Fibroblast of lung (primary cell): Measurements from ENCODE around the gene CRIP2. TPM values are rescaled to one million over a fixed set of nuclear protein-coding genes. Genes with fewer than 3 reads are reported as not detected.

Experiments
- DNase-seq, 2 donors: peaks; one replicate each; pipeline versions ENCODE4 v3.0.0 to v3.0.0-alpha.2; 2010; ENCODE audit warnings: low read depth in 2 of 2
- H2AFZ ChIP-seq: 2 replicates; pipeline ENCODE4 v1.5.1; 2012; ENCODE audit warnings: low read length, control low read depth, inconsistent platforms
- H3K27ac ChIP-seq: 2 replicates; pipeline ENCODE4 v1.5.1; 2011; ENCODE audit warnings: low read length, control low read depth; ENCODE audit not compliant: insufficient read depth
- H3K27me3 ChIP-seq: 2 replicates; pipeline ENCODE4 v1.5.1; 2011; ENCODE audit warnings: mild to moderate bottlenecking, low read length; ENCODE audit not compliant: control insufficient read depth, insufficient read depth
- H3K36me3 ChIP-seq: 2 replicates; pipeline ENCODE4 v1.5.1; 2011; ENCODE audit warnings: low read length; ENCODE audit not compliant: control insufficient read depth, insufficient read depth
- H3K4me1 ChIP-seq: 2 replicates; pipeline ENCODE4 v1.5.1; 2011; ENCODE audit warnings: low read length; ENCODE audit not compliant: control insufficient read depth, insufficient read depth; ENCODE audit errors: extremely low read depth
- H3K4me2 ChIP-seq: 2 replicates; pipeline ENCODE4 v1.5.1; 2011; ENCODE audit warnings: low read length, control low read depth; ENCODE audit not compliant: insufficient read depth; ENCODE audit errors: extremely low read depth
- H3K4me3 ChIP-seq, 4 experiments: fragments of 200-600 bp in 1 of 4; sonication (generic) in 1 of 4; replicated peaks in 1 of 4; 2 replicates each; pipeline ENCODE4 v1.5.1; 2011 to 2016; ENCODE audit warnings: low read length in 4 of 4, low read depth in 3 of 4, mild to moderate bottlenecking in 3 of 4, control low read depth in 2 of 4, inconsistent platforms in 1 of 4, mixed read lengths in 1 of 4; ENCODE audit not compliant: insufficient read depth in 1 of 4; ENCODE audit errors: control extremely low read depth in 1 of 4
- H3K79me2 ChIP-seq: 2 replicates; pipeline ENCODE4 v1.5.1; 2012; ENCODE audit warnings: mild to moderate bottlenecking, low read length, inconsistent platforms; ENCODE audit not compliant: control insufficient read depth, insufficient read depth
- H3K9ac ChIP-seq: 2 replicates; pipeline ENCODE4 v1.5.1; 2011; ENCODE audit warnings: mild to moderate bottlenecking, low read length, control low read depth; ENCODE audit not compliant: insufficient read depth
- H3K9me3 ChIP-seq: 2 replicates; pipeline ENCODE4 v1.5.1; 2012; ENCODE audit warnings: low read depth, low read length; ENCODE audit not compliant: control insufficient read depth, insufficient read depth
- H4K20me1 ChIP-seq: 2 replicates; pipeline ENCODE4 v1.5.1; 2011; ENCODE audit warnings: low read length; ENCODE audit not compliant: control insufficient read depth, insufficient read depth; ENCODE audit errors: extremely low read depth
- EZH2 ChIP-seq: IDR thresholded peaks from 2 replicates; pipeline ENCODE4 v1.5.1; 2012; ENCODE audit warnings: low read length, control low read depth, mild to moderate bottlenecking; ENCODE audit errors: missing control alignments
- polyA plus RNA-seq, 2 donors: library from polyadenylated mRNA; depleted of rRNA in 1 of 2; stranded (reverse) in 1 of 2; unstranded in 1 of 2; fragments of >200 nt; gene quantifications; 2 replicates each; pipeline ENCODE4 v1.2.1, GENCODE V29; 2011 to 2012; ENCODE audit warnings: missing spikeins in 1 of 2
- total RNA-seq: library from RNA; depleted of rRNA; stranded (reverse); fragments of >200 nt; gene quantifications from 2 replicates; pipeline ENCODE4 v1.2.1, GENCODE V29; 2014
- TF ChIP-seq, protein P1 (sequence below), 2 donors: IDR thresholded peaks in 1 of 2; conservative IDR thresholded peaks in 1 of 2; 1 replicate in 1 of 2; 2 replicates in 1 of 2; pipeline ENCODE4 v1.5.1; 2011 to 2012; ENCODE audit warnings: low read length in 2 of 2, control low read depth in 1 of 2, inconsistent platforms in 1 of 2, low read depth in 1 of 2, mild to moderate bottlenecking in 1 of 2

Gene CRIP2
- total and polyA plus RNA-seq, 2 donors (not counting 1 experiment from before 2014, with no cell fraction given) = 58.9 to 68.5 TPM

DNA sequence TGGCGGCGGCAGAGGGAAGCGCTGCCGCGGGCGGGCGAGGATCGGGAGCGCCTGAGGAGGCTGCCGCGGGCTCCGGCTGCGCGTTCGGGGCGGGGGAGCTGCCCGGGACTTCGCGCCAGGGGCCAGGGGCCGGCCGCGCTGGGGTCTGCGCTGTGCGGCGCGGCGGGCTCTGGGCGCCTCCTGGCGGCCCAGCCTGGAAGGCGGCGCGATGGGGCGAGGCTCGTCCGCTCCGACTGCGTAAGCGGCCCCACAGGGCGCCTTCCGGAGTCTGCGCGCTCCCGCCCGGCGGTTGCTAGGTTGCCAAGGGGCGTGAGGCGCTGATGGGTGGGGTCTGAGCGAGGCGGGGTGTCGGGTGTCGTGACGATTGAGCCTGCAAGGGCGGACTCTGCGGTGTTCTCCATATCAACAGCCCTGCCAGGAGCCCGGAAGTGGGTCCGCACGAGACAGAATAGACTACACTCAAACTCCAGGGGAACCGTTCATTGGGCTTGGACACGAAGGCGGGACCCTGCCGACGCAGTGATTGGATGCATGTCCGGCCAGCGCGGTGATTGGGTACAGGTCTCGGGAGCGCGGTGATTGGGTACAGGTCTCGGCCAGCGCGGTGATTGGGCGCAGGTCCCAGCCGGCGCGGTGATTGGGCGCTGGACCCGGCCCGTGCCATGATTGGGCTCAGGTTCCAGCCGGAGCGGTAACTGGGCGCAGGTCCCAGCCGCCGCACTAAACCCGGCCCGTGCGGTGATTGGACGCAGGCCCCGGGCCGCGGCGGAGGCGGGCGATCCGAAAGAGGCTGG, 16.1 kb downstream of the CRIP2 start, which contains the start of gene TEDC1:
TEDC1 (plus strand) TSS at position 675 of the 794 bp plus-strand sequence. CDS start 130 bp downstream, outside the sequence.
- Histone ChIP-seq H3K4me2 (peak within 1 kb of the TSS; percentile 92), H2AFZ (peak within 1 kb of the TSS; percentile 62), H3K4me3 (peak within 1 kb of the TSS; percentile 47 to 70 (median 65)), H3K4me1 (peaks cover 4% of the 10 kb centered on the region), H3K79me2 (peaks cover 3% of the 10 kb centered on the region), H3K9me3 (no peaks in the 10 kb centered on the region), H3K27ac (peak within 1 kb of the TSS; percentile 90), H3K27me3 (peaks cover 18% of the 10 kb centered on the region), H3K36me3 (no peaks in the 10 kb centered on the region), H4K20me1 (no peaks in the 10 kb centered on the region), H3K9ac (peak within 1 kb of the TSS; percentile 88)
- TF ChIP-seq, protein P1, sequence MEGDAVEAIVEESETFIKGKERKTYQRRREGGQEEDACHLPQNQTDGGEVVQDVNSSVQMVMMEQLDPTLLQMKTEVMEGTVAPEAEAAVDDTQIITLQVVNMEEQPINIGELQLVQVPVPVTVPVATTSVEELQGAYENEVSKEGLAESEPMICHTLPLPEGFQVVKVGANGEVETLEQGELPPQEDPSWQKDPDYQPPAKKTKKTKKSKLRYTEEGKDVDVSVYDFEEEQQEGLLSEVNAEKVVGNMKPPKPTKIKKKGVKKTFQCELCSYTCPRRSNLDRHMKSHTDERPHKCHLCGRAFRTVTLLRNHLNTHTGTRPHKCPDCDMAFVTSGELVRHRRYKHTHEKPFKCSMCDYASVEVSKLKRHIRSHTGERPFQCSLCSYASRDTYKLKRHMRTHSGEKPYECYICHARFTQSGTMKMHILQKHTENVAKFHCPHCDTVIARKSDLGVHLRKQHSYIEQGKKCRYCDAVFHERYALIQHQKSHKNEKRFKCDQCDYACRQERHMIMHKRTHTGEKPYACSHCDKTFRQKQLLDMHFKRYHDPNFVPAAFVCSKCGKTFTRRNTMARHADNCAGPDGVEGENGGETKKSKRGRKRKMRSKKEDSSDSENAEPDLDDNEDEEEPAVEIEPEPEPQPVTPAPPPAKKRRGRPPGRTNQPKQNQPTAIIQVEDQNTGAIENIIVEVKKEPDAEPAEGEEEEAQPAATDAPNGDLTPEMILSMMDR (conservative IDR thresholded peaks at IDR 0.05 in 1 of 2, IDR thresholded peaks at IDR 0.05 in 1 of 2; ENCODE audit: low read depth in 1 of 2, low read length in 2 of 2) = peak; percentile 44 to 52
- TF ChIP-seq EZH2 = peak; percentile 55
- peak; percentile 100 for DNase-seq

DNA sequence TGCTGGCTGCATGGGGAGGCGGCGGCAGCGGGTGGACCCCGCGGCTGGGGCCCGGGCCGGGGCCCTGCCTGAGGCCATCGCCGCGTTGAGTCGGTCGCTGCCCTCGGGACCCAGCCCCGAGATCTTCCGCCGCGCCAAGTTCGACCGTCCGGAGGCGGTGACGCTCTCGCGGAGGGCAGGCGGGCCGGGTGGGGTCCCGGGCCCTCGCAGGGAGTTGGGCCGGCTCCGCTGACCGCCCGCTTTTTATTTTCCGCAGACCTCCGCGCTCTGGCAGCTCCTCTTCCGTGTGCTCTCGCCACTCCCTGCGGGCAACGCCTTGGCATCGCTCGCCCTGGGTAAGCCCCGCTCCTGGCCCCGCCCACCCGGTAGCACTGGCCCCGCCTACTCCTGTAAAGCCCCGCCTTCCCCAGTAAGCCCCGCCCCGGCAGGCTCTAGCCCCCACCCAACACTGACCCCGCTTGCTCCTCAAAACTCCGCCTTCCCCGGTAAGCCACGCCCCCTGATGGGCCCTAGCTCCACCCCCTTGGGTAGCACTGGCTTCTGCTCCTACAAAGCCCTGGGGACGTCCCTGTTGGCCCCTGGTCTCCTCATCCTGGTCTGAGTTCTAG, 16.8 kb downstream of the CRIP2 start:
- peak; percentile 21 to 38 for DNase-seq
- H3K4me1 ChIP-seq = peaks cover 4% of the 10 kb centered on the region
- H3K9ac ChIP-seq = peak overlapping the region; percentile 66
- no peaks in the 10 kb centered on the region for H4K20me1 ChIP-seq
- TF ChIP-seq EZH2 = no peak
- TF ChIP-seq, protein P1 (conservative IDR thresholded peaks at IDR 0.05 in 1 of 2, IDR thresholded peaks at IDR 0.05 in 1 of 2; ENCODE audit: low read depth in 1 of 2, low read length in 2 of 2) = no peak
- H3K79me2 ChIP-seq = peaks cover 3% of the 10 kb centered on the region
- H2AFZ ChIP-seq = peak overlapping the region; percentile 62
- H3K4me2 ChIP-seq = peak overlapping the region; percentile 68
- H3K27ac ChIP-seq = peak overlapping the region; percentile 78
- H3K9me3 ChIP-seq = no peaks in the 10 kb centered on the region
- H3K4me3 ChIP-seq = peak overlapping the region; percentile 47 to 69 (median 62)
- no peaks in the 10 kb centered on the region for H3K36me3 ChIP-seq
- H3K27me3 ChIP-seq = peaks cover 11% of the 10 kb centered on the region
